NCI-H2227 treated with DMSO at 0.1 percent for 48 hours (cell line): Measurements from ENCODE around the gene RARRES1.

ENCODE experiments used
- DNase-seq: peaks from one replicate; lab custom pipeline; 2025; lab: John Stamatoyannopoulos, UW

The RARRES1 gene

GRCh38 chr3:158731938-158732855 is at the start of gene RARRES1:
Gene RARRES1, minus strand, starts transcription at chr3:158732457. Its CDS starts 42 bp downstream, at chr3:158732415.
- DNase-seq: no peak

GRCh38 chr3:158781849-158782248 is 49.6 kb upstream of the RARRES1 start:
- no peak for DNase-seq

GRCh38 chr3:158781191-158781590 is 48.9 kb upstream of the RARRES1 start:
- DNase-seq: no peak

- no peak for DNase-seq
Measured at GRCh38 chr3:158780766-158781165, 48.5 kb upstream of the RARRES1 start.

- no peak for DNase-seq
Measured at GRCh38 chr3:158777161-158777873, 45.1 kb upstream of the RARRES1 start.

- no peak for DNase-seq
Measured at GRCh38 chr3:158776531-158776930, 44.3 kb upstream of the RARRES1 start.

- no peak for DNase-seq
Measured at GRCh38 chr3:158775426-158776410, 43.5 kb upstream of the RARRES1 start.

GRCh38 chr3:158774965-158775364 is 42.7 kb upstream of the RARRES1 start:
- no peak for DNase-seq

- no peak for DNase-seq
Measured at GRCh38 chr3:158773845-158774830, 41.9 kb upstream of the RARRES1 start.

GRCh38 chr3:158773166-158773565 is 40.9 kb upstream of the RARRES1 start:
- DNase-seq: no peak

GRCh38 chr3:158771982-158772381 is 39.7 kb upstream of the RARRES1 start:
- no peak for DNase-seq

GRCh38 chr3:158771577-158771976 is 39.3 kb upstream of the RARRES1 start:
- no peak for DNase-seq

GRCh38 chr3:158770741-158771350 is 38.6 kb upstream of the RARRES1 start:
- DNase-seq: no peak

- no peak for DNase-seq
Measured at GRCh38 chr3:158769952-158770740, 37.9 kb upstream of the RARRES1 start.

- no peak for DNase-seq
Measured at GRCh38 chr3:158769549-158769948, 37.3 kb upstream of the RARRES1 start.

- DNase-seq: no peak
Measured at GRCh38 chr3:158768881-158769543, 36.8 kb upstream of the RARRES1 start.

GRCh38 chr3:158768361-158768787 is 36.1 kb upstream of the RARRES1 start:
- DNase-seq: no peak

- DNase-seq: no peak
Measured at GRCh38 chr3:158766364-158766763, 34.1 kb upstream of the RARRES1 start.
